ENCODE data around the gene ACVRL1. TPM values are rescaled to one million over a fixed set of nuclear protein-coding genes. Genes with fewer than 3 reads are reported as not detected.

The ACVRL1 gene
- total and polyA plus RNA-seq, 9 of the 15 experiments (the other 6 are each of a cell fraction or from before 2014, with no cell fraction given), result 0.07 to 1.4 (median 0.30) TPM

DNA sequence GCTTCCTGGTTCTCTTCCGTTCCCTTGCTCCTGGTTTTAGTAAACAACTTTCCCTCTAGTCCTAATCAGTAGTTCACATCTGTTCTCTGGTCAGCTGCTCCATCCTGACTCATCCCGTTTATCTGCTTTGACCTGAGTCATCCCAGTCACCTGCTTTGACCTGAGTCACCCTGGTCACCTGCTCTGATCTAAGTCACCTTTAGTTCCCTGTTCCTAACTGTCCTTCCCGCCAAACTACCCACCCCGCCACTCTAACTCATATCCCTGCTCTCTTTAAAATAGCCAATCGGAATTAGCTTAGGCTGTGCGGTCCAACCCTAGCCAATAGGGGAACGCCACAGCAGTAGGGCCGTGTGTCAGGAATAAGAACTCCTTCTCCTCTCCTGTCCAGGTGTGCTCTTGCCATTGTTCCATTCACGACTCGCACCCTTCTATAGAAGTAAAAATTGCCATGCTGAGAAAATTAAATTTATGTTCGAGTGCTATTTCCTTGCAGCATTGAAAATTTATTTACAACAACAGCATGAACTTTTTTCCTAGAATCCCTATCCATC is 22.6 kb upstream of the ACVRL1 start (continued):
- TF ChIP-seq, protein P1, sequence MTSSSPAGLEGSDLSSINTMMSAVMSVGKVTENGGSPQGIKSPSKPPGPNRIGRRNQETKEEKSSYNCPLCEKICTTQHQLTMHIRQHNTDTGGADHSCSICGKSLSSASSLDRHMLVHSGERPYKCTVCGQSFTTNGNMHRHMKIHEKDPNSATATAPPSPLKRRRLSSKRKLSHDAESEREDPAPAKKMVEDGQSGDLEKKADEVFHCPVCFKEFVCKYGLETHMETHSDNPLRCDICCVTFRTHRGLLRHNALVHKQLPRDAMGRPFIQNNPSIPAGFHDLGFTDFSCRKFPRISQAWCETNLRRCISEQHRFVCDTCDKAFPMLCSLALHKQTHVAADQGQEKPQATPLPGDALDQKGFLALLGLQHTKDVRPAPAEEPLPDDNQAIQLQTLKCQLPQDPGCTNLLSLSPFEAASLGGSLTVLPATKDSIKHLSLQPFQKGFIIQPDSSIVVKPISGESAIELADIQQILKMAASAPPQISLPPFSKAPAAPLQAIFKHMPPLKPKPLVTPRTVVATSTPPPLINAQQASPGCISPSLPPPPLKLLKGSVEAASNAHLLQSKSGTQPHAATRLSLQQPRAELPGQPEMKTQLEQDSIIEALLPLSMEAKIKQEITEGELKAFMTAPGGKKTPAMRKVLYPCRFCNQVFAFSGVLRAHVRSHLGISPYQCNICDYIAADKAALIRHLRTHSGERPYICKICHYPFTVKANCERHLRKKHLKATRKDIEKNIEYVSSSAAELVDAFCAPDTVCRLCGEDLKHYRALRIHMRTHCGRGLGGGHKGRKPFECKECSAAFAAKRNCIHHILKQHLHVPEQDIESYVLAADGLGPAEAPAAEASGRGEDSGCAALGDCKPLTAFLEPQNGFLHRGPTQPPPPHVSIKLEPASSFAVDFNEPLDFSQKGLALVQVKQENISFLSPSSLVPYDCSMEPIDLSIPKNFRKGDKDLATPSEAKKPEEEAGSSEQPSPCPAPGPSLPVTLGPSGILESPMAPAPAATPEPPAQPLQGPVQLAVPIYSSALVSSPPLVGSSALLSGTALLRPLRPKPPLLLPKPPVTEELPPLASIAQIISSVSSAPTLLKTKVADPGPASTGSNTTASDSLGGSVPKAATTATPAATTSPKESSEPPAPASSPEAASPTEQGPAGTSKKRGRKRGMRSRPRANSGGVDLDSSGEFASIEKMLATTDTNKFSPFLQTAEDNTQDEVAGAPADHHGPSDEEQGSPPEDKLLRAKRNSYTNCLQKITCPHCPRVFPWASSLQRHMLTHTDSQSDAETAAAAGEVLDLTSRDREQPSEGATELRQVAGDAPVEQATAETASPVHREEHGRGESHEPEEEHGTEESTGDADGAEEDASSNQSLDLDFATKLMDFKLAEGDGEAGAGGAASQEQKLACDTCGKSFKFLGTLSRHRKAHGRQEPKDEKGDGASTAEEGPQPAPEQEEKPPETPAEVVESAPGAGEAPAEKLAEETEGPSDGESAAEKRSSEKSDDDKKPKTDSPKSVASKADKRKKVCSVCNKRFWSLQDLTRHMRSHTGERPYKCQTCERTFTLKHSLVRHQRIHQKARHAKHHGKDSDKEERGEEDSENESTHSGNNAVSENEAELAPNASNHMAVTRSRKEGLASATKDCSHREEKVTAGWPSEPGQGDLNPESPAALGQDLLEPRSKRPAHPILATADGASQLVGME (CRISPR knock-in tag; IDR thresholded peaks at IDR 0.05), result peak; percentile 83; the same call in 1 of the 2 replicates
- peak; percentile 73; the same call in 1 of the 2 replicates for TF ChIP-seq OTX1 (CRISPR knock-in tag; IDR thresholded peaks at IDR 0.05)
- TF ChIP-seq NR3C1 (CRISPR knock-in tag; IDR thresholded peaks at IDR 0.05), result no peak
- TF ChIP-seq, protein P2, sequence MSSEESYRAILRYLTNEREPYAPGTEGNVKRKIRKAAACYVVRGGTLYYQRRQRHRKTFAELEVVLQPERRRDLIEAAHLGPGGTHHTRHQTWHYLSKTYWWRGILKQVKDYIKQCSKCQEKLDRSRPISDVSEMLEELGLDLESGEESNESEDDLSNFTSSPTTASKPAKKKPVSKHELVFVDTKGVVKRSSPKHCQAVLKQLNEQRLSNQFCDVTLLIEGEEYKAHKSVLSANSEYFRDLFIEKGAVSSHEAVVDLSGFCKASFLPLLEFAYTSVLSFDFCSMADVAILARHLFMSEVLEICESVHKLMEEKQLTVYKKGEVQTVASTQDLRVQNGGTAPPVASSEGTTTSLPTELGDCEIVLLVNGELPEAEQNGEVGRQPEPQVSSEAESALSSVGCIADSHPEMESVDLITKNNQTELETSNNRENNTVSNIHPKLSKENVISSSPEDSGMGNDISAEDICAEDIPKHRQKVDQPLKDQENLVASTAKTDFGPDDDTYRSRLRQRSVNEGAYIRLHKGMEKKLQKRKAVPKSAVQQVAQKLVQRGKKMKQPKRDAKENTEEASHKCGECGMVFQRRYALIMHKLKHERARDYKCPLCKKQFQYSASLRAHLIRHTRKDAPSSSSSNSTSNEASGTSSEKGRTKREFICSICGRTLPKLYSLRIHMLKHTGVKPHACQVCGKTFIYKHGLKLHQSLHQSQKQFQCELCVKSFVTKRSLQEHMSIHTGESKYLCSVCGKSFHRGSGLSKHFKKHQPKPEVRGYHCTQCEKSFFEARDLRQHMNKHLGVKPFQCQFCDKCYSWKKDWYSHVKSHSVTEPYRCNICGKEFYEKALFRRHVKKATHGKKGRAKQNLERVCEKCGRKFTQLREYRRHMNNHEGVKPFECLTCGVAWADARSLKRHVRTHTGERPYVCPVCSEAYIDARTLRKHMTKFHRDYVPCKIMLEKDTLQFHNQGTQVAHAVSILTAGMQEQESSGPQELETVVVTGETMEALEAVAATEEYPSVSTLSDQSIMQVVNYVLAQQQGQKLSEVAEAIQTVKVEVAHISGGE (CRISPR knock-in tag; IDR thresholded peaks at IDR 0.05), result peak in 2 of 3 experiments; percentile 10 to 12; a peak in 2 of 6 replicates
- TF ChIP-seq, protein P3, sequence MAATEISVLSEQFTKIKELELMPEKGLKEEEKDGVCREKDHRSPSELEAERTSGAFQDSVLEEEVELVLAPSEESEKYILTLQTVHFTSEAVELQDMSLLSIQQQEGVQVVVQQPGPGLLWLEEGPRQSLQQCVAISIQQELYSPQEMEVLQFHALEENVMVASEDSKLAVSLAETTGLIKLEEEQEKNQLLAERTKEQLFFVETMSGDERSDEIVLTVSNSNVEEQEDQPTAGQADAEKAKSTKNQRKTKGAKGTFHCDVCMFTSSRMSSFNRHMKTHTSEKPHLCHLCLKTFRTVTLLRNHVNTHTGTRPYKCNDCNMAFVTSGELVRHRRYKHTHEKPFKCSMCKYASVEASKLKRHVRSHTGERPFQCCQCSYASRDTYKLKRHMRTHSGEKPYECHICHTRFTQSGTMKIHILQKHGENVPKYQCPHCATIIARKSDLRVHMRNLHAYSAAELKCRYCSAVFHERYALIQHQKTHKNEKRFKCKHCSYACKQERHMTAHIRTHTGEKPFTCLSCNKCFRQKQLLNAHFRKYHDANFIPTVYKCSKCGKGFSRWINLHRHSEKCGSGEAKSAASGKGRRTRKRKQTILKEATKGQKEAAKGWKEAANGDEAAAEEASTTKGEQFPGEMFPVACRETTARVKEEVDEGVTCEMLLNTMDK (IDR thresholded peaks at IDR 0.05; ENCODE audit: borderline replicate concordance, insufficient read depth, low read depth, low read length, poor library complexity, severe bottlenecking), result no peak
- peak; percentile 69; the same call in 1 of the 2 replicates for TF ChIP-seq ZNF766 (CRISPR knock-in tag; conservative IDR thresholded peaks at IDR 0.05)
- peak; percentile 72 for TF ChIP-seq FOXJ2 (tag; IDR thresholded peaks at IDR 0.05)
- TF ChIP-seq ZEB2 (IDR thresholded peaks at IDR 0.05), result peak; percentile 100
- peak; percentile 76; the same call in 1 of the 2 replicates for TF ChIP-seq PML (IDR thresholded peaks at IDR 0.05; ENCODE audit: low read length)
- peak; percentile 52; the same call in 1 of the 2 replicates for TF ChIP-seq HSF4 (CRISPR knock-in tag; IDR thresholded peaks at IDR 0.05; ENCODE audit: borderline replicate concordance)
- peak; percentile 100 for TF ChIP-seq SMARCE1 (IDR thresholded peaks at IDR 0.05)
- TF ChIP-seq, protein P4, sequence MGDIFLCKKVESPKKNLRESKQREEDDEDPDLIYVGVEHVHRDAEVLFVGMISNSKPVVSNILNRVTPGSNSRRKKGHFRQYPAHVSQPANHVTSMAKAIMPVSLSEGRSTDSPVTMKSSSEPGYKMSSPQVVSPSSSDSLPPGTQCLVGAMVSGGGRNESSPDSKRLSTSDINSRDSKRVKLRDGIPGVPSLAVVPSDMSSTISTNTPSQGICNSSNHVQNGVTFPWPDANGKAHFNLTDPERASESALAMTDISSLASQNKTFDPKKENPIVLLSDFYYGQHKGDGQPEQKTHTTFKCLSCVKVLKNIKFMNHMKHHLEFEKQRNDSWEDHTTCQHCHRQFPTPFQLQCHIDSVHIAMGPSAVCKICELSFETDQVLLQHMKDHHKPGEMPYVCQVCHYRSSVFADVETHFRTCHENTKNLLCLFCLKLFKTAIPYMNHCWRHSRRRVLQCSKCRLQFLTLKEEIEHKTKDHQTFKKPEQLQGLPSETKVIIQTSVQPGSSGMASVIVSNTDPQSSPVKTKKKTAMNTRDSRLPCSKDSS (IDR thresholded peaks at IDR 0.05; ENCODE audit: low read depth, partially characterized antibody), result peak; percentile 7
- peak; percentile 98 for TF ChIP-seq FOXM1 (IDR thresholded peaks at IDR 0.05; ENCODE audit: low read depth)
- peak; percentile 18; the same call in 1 of the 2 replicates for TF ChIP-seq FOXM1 (CRISPR knock-in tag; IDR thresholded peaks at IDR 0.05; ENCODE audit: low read depth)
